ENCODE data around the gene KCNS3.

KCNS3 gene, protein sequence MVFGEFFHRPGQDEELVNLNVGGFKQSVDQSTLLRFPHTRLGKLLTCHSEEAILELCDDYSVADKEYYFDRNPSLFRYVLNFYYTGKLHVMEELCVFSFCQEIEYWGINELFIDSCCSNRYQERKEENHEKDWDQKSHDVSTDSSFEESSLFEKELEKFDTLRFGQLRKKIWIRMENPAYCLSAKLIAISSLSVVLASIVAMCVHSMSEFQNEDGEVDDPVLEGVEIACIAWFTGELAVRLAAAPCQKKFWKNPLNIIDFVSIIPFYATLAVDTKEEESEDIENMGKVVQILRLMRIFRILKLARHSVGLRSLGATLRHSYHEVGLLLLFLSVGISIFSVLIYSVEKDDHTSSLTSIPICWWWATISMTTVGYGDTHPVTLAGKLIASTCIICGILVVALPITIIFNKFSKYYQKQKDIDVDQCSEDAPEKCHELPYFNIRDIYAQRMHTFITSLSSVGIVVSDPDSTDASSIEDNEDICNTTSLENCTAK

GRCh38 chr2:17878281-17879136, at the start of gene KCNS3:
TSS of gene KCNS3 (plus strand) at chr2:17878667. CDS start at chr2:17931009, 52,342 bp downstream.
- DNase-seq (ENCODE audit: low read depth in 2 of 2) = no peak

DNA sequence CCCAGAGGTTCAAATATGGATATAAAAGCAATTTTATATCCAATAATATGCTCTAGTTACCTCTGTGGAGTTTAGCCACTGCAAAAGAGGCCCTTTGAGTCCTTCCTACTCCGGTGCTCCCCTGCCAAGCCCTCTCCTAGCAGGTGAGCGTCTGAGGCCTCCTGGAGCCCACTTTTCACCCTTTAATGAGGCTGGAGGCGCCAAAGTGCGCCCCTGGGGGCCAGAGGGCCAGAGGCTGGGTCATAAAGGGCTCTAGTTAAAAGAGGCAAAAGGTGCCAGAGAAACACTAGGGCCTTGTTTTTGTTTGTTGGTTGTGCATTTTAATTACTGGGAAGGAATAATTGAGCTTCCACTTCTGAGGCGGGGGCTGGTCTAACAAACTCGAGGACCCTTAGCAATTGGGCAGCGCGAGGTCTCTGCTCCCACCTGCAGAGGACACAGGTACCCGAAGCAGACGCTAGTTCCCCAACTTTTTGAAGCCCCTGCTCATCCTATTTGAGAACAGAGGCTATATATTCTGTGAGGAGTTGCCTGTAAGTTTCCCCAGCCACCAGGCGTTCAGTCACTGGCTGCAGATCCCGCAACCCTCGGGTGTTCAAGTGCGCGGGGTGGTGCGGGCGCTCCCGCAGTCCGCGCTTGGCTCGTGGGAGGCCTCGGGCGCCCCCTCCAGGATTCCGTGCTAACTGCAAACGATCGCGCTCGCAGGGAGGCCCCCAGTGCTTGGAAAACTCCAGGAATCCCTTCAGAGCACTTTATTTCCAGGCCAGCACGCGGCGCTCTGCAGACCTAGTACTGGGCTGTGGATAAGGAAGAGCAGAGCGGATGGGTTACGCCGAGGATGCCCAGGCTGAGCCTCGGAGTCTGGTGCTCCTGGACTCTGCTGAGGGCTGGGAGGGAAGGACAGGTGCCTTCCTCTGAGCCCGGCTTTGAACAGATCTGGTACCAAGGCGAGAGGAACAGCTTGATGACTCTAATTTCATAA, 48.1 kb upstream of the KCNS3 start:
- DNase-seq (ENCODE audit: low read depth in 2 of 2) = peak in 1 of 2 donors; percentile 54

GRCh38 chr2:17835516-17835915, 43.0 kb upstream of the KCNS3 start:
- no peak for DNase-seq (ENCODE audit: low read depth in 2 of 2)

DNA sequence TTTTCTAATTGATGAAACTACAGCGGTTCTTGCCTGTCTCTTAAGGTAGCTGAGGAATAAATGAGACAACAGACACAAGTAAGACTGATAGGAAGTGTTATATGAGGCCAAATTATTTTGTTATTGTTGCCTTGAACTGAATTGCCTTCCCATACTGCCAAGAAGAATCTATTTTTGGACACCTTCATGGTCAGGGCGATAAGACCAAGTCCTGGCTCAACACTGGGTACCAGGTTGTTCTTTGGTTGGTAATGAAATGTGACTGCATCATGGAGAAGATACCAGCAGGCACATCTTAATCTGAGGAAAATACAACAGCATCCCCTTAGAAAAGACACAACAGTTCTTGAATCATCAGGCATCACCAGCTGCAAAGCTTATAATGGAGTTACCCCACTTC, 38.5 kb upstream of the KCNS3 start:
- DNase-seq (ENCODE audit: low read depth in 2 of 2) = no peak

DNA sequence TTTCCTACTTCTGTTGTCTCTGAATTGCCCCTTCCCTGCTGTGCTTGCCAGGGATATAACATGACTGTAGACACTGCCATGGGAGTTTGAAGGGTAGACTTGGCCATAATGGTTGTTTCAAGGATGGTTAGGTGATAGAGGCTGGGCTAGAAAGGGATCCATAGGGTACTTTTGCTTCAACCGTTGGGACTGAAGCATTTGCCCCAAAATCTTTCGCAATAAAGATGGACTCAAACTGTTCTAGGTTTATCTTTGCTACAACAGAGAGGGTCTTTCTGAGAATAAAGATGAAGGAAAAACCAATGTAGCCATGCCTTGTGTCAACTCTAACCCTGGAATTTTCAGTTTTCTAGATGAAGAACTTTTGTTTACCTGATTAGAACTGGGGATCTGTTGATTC, 35.0 kb upstream of the KCNS3 start:
- no peak for DNase-seq (ENCODE audit: low read depth in 2 of 2)

GRCh38 chr2:17845806-17846205, 32.7 kb upstream of the KCNS3 start:
- no peak for DNase-seq (ENCODE audit: low read depth in 2 of 2)

GRCh38 chr2:17846676-17847075, 31.8 kb upstream of the KCNS3 start:
- DNase-seq (ENCODE audit: low read depth in 2 of 2) = no peak

GRCh38 chr2:17847236-17847635, 31.2 kb upstream of the KCNS3 start:
- no peak for DNase-seq (ENCODE audit: low read depth in 2 of 2)

- DNase-seq (ENCODE audit: low read depth in 2 of 2) = no peak
Observed at GRCh38 chr2:17849275-17849674, 29.2 kb upstream of the KCNS3 start.

- no peak for DNase-seq (ENCODE audit: low read depth in 2 of 2)
Observed at GRCh38 chr2:17850151-17850550, 28.3 kb upstream of the KCNS3 start.

DNA sequence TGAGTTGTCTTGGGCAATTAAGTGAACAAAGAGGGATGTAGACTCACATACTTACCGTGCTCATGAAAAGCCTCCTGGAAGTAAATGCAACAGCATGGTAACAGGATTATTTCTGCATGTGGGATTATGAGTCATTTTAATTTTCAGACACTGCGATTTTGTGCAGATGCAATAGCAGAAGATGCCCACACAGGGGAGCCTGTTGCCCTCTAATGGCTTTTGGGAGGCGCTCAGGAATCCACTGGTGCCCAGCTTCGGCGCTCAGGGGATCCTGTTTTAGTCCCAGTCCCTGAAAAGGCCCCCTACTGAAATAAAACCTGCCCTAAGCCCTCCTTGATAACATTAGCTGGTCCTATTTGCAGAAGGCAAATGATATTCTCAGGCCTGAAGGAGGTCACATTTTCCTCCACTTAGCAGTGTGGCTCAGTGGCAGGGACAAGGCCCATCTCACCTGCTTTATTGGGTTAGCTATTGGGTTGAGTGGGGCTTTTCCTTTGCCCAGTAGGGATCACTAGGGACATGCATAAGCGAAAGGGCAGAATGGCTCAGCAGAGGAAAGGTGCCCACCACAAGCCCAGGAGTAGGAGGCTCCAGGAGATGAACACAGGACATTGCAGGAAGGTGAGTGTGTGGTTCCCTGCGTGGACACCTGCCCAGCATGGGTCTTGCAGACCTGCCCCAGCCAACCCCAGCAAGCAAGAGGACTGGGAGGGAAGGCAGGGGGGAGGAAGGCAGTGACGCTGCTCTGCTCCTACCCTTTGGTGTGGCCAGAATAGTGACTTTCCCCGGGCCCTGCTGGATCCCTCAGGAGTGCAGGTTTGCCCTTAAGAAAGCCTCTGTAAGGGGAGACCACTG, 26.5 kb upstream of the KCNS3 start:
- peak in 1 of 2 donors; percentile 8 for DNase-seq (ENCODE audit: low read depth in 2 of 2)

DNA sequence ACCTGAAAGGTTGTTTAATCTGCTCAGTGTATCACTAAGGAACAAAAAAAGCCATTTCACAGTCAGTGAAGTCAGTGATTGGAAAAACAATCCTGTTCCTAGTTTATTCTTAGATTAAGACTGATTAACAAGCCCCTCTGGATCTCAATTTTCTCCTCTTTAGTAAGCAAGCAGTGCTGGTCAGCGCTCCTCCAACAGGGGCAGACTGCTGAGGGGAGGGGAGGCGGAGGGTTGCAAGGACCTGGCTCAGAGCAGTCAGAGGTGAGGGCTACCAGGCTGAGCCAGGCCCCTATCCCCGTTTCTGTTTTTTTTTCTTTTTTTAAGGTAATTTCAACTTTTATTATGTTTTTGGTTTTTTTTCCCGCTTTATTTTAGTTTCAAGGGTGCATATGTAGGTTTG, 24.7 kb upstream of the KCNS3 start:
- no peak for DNase-seq (ENCODE audit: low read depth in 2 of 2)

- DNase-seq (ENCODE audit: low read depth in 2 of 2) = no peak
Observed at GRCh38 chr2:17857021-17857420, 21.4 kb upstream of the KCNS3 start.

DNA sequence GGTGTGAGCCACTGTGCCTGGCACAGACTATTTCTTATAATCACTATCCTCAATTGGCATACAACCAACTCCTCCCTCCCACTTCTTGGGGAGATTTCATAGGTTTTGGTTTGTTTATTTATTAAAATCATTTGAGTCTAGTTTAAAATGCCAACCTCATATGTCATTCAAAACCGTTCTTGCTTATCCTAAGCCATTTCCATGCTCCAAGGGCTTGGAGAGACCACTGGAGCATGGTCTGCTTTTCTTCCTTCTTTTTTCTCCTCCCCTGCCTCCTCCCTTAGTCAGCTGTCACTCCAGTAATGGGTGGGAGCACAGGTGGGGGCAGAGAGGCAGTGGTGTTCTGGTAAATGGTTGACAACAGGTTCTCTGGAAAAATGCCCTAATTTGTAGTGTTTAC, 20.4 kb upstream of the KCNS3 start:
- no peak for DNase-seq (ENCODE audit: low read depth in 2 of 2)

- DNase-seq (ENCODE audit: low read depth in 2 of 2) = no peak
Observed at GRCh38 chr2:17863539-17863938, 14.9 kb upstream of the KCNS3 start.

GRCh38 chr2:17864676-17865075, 13.8 kb upstream of the KCNS3 start:
- no peak for DNase-seq (ENCODE audit: low read depth in 2 of 2)

DNA sequence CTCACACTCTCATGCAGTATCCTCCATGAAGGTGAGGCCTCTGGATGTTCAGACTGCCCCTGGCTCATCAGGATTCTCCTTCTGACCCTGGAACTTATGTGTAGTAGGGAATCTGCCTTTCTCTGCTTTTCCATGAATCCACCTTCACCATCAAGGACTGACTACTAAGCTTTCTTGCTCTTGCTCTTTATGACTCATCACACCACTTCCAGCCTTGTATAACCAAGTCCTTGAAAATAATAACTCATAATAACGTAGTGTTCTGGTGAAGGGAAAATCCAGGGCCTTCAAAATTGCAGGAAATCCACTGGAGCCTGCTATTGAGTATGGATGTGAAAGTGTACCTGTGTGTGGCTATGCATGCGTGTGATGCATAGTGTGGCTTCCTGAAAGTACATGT, 11.3 kb upstream of the KCNS3 start:
- DNase-seq (ENCODE audit: low read depth in 2 of 2) = no peak

DNA sequence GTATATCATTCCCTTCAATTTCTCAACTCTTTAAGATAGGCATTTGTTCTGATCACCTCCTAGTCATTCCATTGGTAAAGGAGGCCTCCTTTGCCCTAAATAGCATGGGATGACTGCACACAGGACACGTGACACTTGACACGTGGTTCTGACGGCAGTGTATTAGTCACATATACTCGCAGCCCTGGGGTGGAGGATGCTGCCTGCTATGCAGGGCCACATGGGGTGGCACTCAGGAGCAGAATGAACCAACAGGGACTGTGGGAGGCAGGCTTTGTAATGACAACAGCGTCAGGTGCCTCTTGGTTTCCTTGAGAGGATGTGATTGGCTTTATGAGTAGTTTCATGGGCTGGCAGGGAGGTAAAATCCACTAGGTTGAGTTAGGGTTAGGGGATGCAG, 9.3 kb upstream of the KCNS3 start:
- no peak for DNase-seq (ENCODE audit: low read depth in 2 of 2)

DNA sequence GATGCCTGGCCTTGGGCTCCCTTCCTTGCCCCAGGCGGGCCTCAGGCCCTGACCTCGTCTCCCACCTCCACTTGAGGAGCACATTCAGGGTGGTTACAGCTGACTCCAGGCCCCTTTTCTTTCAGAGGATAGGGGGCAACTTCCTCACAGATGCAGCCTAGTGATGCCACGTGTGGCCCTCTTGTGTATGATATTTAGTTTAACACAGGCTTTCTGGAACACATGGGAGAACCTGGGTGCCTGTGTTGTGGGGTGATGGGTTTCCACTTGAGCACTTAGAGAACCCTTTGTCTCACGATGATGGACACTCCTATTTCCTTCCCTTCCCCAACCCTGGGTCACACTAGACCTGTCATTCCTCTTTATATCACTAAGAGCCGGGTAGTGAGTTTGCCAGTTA, 6.8 kb upstream of the KCNS3 start:
- no peak for DNase-seq (ENCODE audit: low read depth in 2 of 2)

GRCh38 chr2:17873021-17873420, 5.4 kb upstream of the KCNS3 start:
- DNase-seq (ENCODE audit: low read depth in 2 of 2) = no peak

DNA sequence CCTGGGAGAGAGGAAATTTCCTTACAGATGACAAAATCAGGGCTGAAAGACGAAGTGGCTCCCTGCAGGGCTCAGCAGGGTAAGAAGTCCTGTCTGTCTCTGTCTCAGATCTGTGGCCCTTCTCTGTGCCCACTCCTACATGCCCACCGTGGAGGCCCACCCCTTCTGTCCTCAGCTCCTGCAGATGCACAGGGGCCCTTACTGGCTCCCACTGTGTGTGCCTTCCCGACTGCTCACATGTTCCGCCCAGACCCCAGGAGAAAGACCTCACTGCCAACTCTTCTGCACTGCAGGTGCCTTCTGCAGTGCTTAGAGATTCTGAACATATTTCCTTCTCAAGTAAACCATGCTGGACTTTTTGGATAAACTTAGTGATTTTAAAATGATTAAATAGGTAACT, 1.9 kb upstream of the KCNS3 start:
- no peak for DNase-seq (ENCODE audit: low read depth in 2 of 2)

Measured in stimulated activated CD8-positive, alpha-beta memory T cell treated with anti-CD3 and anti-CD28 coated beads, Interleukin-2, amount 100 ng/mL, for 48 hours (primary cell).